ENCODE measurements around the gene NACA. TPM values are rescaled to one million over a fixed set of nuclear protein-coding genes. Genes with fewer than 3 reads are reported as not detected.

The NACA gene
- total and polyA plus RNA-seq, 2 of the 13 experiments (the other 11 are each of a cell fraction or from before 2014, with no cell fraction given): 799 to 1,700 TPM

DNA sequence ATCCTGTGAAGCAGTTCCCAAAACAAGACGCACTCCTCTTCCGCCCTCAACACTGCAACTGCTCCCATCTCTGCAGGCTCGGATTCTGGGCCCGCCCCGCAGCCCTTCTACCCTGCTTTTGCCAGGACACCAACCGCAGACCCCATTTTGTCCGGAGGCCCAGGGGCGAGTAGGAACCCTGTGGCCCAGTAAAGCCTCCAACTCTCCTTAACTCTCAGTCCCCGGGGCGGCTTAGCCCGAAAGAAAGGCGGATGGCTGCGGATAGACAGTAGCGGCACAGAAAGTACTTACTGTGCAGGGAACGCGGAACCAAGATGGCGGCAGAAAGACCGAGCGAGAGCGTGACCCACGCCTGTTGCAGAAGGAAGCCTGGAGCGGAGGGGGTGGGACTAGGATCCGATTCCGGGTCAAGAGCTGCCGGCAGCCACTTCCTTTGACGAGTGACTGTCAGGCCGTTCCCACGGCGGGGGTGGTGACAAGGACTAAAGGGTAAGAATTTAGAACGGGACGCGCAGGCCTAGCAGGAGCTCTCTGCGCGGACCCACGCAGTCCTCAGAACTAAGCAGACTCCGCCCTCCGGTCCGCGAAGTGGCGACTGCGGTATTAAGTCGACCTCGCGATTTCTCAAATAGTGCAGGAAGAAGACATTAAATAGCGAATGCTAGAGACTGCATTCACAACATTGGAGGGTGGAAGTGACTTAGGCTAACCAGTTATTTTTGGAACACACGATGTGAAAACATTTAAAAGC, at the start of gene NACA (continued):
- TF ChIP-seq, protein P1, sequence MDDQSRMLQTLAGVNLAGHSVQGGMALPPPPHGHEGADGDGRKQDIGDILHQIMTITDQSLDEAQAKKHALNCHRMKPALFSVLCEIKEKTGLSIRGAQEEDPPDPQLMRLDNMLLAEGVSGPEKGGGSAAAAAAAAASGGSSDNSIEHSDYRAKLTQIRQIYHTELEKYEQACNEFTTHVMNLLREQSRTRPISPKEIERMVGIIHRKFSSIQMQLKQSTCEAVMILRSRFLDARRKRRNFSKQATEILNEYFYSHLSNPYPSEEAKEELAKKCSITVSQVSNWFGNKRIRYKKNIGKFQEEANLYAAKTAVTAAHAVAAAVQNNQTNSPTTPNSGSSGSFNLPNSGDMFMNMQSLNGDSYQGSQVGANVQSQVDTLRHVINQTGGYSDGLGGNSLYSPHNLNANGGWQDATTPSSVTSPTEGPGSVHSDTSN (CRISPR knock-in tag; IDR thresholded peaks at IDR 0.05; ENCODE audit: borderline replicate concordance): no peak
- TF ChIP-seq, protein P2, sequence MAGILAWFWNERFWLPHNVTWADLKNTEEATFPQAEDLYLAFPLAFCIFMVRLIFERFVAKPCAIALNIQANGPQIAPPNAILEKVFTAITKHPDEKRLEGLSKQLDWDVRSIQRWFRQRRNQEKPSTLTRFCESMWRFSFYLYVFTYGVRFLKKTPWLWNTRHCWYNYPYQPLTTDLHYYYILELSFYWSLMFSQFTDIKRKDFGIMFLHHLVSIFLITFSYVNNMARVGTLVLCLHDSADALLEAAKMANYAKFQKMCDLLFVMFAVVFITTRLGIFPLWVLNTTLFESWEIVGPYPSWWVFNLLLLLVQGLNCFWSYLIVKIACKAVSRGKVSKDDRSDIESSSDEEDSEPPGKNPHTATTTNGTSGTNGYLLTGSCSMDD (CRISPR knock-in tag; IDR thresholded peaks at IDR 0.05): no peak
- TF ChIP-seq MTF1 (CRISPR knock-in tag; IDR thresholded peaks at IDR 0.05): no peak
- no peak for TF ChIP-seq ZNF24 (IDR thresholded peaks at IDR 0.05)
- 0 out of 2 replicates have a peak, but pooled peaks have one; percentile 63 for TF ChIP-seq ZMYM3 (CRISPR knock-in tag; IDR thresholded peaks at IDR 0.05)
- peak; percentile 66; the same call in 1 of the 2 replicates for TF ChIP-seq ZNF292 (CRISPR knock-in tag; IDR thresholded peaks at IDR 0.05; ENCODE audit: borderline replicate concordance, low read depth)
- TF ChIP-seq HIVEP1 (CRISPR knock-in tag; IDR thresholded peaks at IDR 0.05): peak; percentile 78
- TF ChIP-seq, protein P3, sequence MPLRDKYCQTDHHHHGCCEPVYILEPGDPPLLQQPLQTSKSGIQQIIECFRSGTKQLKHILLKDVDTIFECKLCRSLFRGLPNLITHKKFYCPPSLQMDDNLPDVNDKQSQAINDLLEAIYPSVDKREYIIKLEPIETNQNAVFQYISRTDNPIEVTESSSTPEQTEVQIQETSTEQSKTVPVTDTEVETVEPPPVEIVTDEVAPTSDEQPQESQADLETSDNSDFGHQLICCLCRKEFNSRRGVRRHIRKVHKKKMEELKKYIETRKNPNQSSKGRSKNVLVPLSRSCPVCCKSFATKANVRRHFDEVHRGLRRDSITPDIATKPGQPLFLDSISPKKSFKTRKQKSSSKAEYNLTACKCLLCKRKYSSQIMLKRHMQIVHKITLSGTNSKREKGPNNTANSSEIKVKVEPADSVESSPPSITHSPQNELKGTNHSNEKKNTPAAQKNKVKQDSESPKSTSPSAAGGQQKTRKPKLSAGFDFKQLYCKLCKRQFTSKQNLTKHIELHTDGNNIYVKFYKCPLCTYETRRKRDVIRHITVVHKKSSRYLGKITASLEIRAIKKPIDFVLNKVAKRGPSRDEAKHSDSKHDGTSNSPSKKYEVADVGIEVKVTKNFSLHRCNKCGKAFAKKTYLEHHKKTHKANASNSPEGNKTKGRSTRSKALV (CRISPR knock-in tag; IDR thresholded peaks at IDR 0.05): peak; percentile 67; the same call in 1 of the 2 replicates
- TF ChIP-seq HNF4A (CRISPR knock-in tag; IDR thresholded peaks at IDR 0.05): peak; percentile 24; the same call in 1 of the 2 replicates
- TF ChIP-seq MLLT10 (CRISPR knock-in tag; IDR thresholded peaks at IDR 0.05): no peak
- TF ChIP-seq, protein P4, sequence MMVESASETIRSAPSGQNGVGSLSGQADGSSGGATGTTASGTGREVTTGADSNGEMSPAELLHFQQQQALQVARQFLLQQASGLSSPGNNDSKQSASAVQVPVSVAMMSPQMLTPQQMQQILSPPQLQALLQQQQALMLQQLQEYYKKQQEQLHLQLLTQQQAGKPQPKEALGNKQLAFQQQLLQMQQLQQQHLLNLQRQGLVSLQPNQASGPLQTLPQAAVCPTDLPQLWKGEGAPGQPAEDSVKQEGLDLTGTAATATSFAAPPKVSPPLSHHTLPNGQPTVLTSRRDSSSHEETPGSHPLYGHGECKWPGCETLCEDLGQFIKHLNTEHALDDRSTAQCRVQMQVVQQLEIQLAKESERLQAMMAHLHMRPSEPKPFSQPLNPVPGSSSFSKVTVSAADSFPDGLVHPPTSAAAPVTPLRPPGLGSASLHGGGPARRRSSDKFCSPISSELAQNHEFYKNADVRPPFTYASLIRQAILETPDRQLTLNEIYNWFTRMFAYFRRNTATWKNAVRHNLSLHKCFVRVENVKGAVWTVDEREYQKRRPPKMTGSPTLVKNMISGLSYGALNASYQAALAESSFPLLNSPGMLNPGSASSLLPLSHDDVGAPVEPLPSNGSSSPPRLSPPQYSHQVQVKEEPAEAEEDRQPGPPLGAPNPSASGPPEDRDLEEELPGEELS (CRISPR knock-in tag; IDR thresholded peaks at IDR 0.05): 0 out of 2 replicates have a peak, but pooled peaks have one; percentile 40
- no peak for TF ChIP-seq ZNF562 (CRISPR knock-in tag; IDR thresholded peaks at IDR 0.05; ENCODE audit: borderline replicate concordance)
- TF ChIP-seq, protein P5, sequence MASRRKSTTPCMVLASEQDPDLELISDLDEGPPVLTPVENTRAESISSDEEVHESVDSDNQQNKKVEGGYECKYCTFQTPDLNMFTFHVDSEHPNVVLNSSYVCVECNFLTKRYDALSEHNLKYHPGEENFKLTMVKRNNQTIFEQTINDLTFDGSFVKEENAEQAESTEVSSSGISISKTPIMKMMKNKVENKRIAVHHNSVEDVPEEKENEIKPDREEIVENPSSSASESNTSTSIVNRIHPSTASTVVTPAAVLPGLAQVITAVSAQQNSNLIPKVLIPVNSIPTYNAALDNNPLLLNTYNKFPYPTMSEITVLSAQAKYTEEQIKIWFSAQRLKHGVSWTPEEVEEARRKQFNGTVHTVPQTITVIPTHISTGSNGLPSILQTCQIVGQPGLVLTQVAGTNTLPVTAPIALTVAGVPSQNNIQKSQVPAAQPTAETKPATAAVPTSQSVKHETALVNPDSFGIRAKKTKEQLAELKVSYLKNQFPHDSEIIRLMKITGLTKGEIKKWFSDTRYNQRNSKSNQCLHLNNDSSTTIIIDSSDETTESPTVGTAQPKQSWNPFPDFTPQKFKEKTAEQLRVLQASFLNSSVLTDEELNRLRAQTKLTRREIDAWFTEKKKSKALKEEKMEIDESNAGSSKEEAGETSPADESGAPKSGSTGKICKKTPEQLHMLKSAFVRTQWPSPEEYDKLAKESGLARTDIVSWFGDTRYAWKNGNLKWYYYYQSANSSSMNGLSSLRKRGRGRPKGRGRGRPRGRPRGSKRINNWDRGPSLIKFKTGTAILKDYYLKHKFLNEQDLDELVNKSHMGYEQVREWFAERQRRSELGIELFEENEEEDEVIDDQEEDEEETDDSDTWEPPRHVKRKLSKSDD (CRISPR knock-in tag; IDR thresholded peaks at IDR 0.05; ENCODE audit: low read depth): 0 out of 2 replicates have a peak, but pooled peaks have one; percentile 76
- no peak for TF ChIP-seq MBNL3 (CRISPR knock-in tag; conservative IDR thresholded peaks at IDR 0.05)
- no peak for TF ChIP-seq ZNF75D (CRISPR knock-in tag; IDR thresholded peaks at IDR 0.05; ENCODE audit: borderline replicate concordance)
- TF ChIP-seq ZNF569 (CRISPR knock-in tag; IDR thresholded peaks at IDR 0.05; ENCODE audit: borderline replicate concordance): no peak
- TF ChIP-seq MED8 (CRISPR knock-in tag; IDR thresholded peaks at IDR 0.05; ENCODE audit: insufficient replicate concordance): no peak
- TF ChIP-seq ZNF563 (CRISPR knock-in tag; IDR thresholded peaks at IDR 0.05): peak; percentile 47; the same call in 1 of the 2 replicates
- TF ChIP-seq ZNF775 (CRISPR knock-in tag; IDR thresholded peaks at IDR 0.05; ENCODE audit: borderline replicate concordance): peak; percentile 69; the same call in 1 of the 2 replicates
- TF ChIP-seq AGO2 (optimal IDR thresholded peaks at IDR 0.05; ENCODE audit: low read depth, low read length): peak; percentile 79
